ENCODE measurements around the gene NRXN3. TPM values are rescaled to one million over a fixed set of nuclear protein-coding genes. Genes with fewer than 3 reads are reported as not detected.

NRXN3 gene
- total RNA-seq, 1 experiment from 2014 or later, result not detected

GRCh38 chr14:79729731-79730130 is 1559.6 kb downstream of the NRXN3 start (continued):
- TF ChIP-seq SRF (IDR thresholded peaks at IDR 0.05; ENCODE audit: low read depth), result no peak
- no peak for TF ChIP-seq SP1 (IDR thresholded peaks at IDR 0.05; ENCODE audit: low read depth)
- TF ChIP-seq SIN3A (IDR thresholded peaks at IDR 0.05; ENCODE audit: low read depth), result no peak
- TF ChIP-seq ZBTB33 (IDR thresholded peaks at IDR 0.05; ENCODE audit: extremely low read depth, insufficient replicate concordance, low read length), result no peak
- TF ChIP-seq POLR2A (IDR thresholded peaks at IDR 0.05; ENCODE audit: borderline replicate concordance, extremely low read depth, insufficient read depth, insufficient read length), result no peak
- TF ChIP-seq YY1 (IDR thresholded peaks at IDR 0.05; ENCODE audit: extremely low read depth, insufficient replicate concordance, low read depth, low read length), result no peak
- TF ChIP-seq CBX3 (IDR thresholded peaks at IDR 0.05; ENCODE audit: low read depth), result no peak

GRCh38 chr14:79730196-79730595 is 1560.0 kb downstream of the NRXN3 start:
- TF ChIP-seq ELF1 (IDR thresholded peaks at IDR 0.05; ENCODE audit: borderline replicate concordance, low read depth) (no peak), TCF7L2 (IDR thresholded peaks at IDR 0.05; ENCODE audit: borderline replicate concordance, extremely low read depth, insufficient read depth, insufficient read length) (no peak), EGR1 (IDR thresholded peaks at IDR 0.05; ENCODE audit: low read depth) (no peak), CEBPB (IDR thresholded peaks at IDR 0.05; ENCODE audit: low read depth) (no peak), JUND (IDR thresholded peaks at IDR 0.05) (no peak), SIN3A (IDR thresholded peaks at IDR 0.05; ENCODE audit: low read depth) (no peak), POLR2AphosphoS5 (IDR thresholded peaks at IDR 0.05; ENCODE audit: low read depth, low read length) (no peak), ATF3 (IDR thresholded peaks at IDR 0.05) (no peak), SP1 (IDR thresholded peaks at IDR 0.05; ENCODE audit: low read depth) (no peak), ZNF274 (IDR thresholded peaks at IDR 0.05; ENCODE audit: low read depth, low read length) (no peak)
- no peaks in the 10 kb centered on the region for H3K4me1 ChIP-seq (ENCODE audit: control insufficient read depth in 1 of 2, insufficient read depth in 2 of 2, low read length in 2 of 2)
- ChIA-PET POLR2A (no interaction called here), CTCF (no interaction called here), RAD21 (ENCODE audit: low non-redundant PET in 1 of 2, low total read pairs in 2 of 2, uncharacterized antibody in 2 of 2, unreplicated experiment in 2 of 2) (no interaction called here)
- H3K27ac ChIP-seq (ENCODE audit: low read depth, low read length), result no peak overlapping the region
- H3K79me2 ChIP-seq (ENCODE audit: insufficient read depth, low read length), result no peaks in the 10 kb centered on the region
- no peak overlapping the region for H3K9ac ChIP-seq (ENCODE audit: low read length)
- no peaks in the 10 kb centered on the region for H3K36me3 ChIP-seq (ENCODE audit: control insufficient read depth in 1 of 2, insufficient read depth in 2 of 2, low read length in 2 of 2)
- H4K20me1 ChIP-seq (ENCODE audit: insufficient read depth), result no peaks in the 10 kb centered on the region
- DNase-seq (ENCODE audit: low read depth, low spot score) (no peak), ATAC-seq (no peak)
- H3K9me3 ChIP-seq (ENCODE audit: control insufficient read depth in 1 of 2, insufficient read depth in 1 of 2, low read depth in 1 of 2, low read length in 2 of 2), result peaks cover 16 to 17% of the 10 kb centered on the region in 2 experiments; a peak in 2 of 4 replicates
- H3K9me2 ChIP-seq (ENCODE audit: insufficient read depth), result no peaks in the 10 kb centered on the region
- no peak overlapping the region for H2AFZ ChIP-seq (ENCODE audit: low read depth, low read length, poor library complexity, severe bottlenecking)
- no peaks in the 10 kb centered on the region for H3K27me3 ChIP-seq (ENCODE audit: insufficient read depth, low read length)
- no peak overlapping the region for H3K4me2 ChIP-seq (ENCODE audit: low read length)
- no TSS peak for BruUV-seq (replicated peaks)
- no peak overlapping the region for H3K4me3 ChIP-seq (replicated peaks in 1 of 2; ENCODE audit: low read depth in 1 of 2, low read length in 2 of 2)
- intact Hi-C loops (cut with micrococcal nuclease), result no loop called here

All from HCT116 (cell line).